ENCODE data around the gene SIGLEC14.

SIGLEC14 gene

DNA sequence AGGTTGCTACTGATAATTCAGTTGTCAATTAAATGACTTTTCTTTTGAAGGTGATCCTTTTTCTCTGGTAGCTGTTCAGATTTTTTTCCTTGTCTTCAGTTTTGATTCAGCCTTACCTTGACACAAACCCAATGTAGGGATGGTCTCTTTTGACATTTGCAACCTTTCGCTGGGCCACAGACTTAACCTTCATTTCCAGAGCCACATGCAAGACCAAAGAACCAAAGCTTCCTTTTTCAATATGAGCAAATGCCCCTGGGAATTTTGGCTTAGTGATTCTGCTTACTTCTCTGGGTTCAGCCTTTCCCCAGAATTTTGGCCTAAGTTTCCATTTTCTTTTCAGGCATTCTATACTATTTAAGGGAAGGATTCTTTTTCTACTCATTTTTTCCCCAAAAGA is 36.0 kb downstream of the SIGLEC14 start:
- no peak for DNase-seq

DNA sequence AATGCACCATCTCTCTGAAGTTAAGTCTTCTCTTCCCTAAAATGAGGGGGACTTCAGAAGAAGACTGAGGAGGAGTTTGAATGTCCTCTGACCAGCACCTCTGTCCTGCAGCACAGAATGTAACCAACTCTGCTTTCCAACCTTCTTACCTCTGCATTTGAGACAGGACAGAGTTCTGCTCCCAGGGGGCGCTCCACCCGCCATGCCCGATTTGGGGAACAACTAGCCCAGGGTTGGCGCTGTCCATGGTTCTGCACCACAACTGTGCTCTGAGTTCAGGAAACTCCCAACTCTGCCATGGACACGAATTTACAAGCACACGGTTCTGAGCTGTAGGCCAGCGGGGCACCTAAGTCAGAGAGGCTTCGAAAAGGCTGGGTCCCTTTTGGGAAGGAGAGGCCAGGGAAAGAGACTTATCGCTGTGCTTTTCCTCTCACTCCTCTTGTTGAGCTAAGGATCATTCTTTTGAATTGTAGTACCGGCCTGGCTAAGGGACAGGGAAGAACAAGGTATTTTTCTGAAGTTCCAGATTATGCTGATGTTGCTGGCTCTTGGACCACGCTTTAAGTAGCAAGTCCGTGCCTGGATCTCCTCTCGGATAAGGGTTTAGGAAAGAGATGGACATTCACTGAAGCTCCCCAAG is 38.6 kb downstream of the SIGLEC14 start:
- DNase-seq, result peak; percentile 79 to 89

DNA sequence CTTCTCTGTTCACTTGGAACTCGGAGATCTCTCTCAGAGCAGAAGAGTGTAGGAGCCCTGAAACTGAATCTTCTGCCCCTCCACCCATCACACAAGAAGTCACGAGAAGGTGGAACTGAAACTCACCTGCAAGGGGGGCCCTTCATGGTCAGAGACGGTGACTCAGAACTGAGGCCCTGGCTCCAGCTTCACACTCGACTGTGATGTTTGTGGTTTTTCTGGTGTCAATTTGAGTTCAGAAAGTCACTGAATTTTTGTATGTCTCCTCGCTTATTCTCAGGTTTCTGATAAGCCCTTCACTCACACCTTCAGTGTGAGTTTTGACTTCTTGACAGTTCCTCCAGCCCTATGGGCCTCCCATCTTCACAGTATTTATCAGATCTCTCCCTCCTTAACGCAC is 39.5 kb downstream of the SIGLEC14 start:
- DNase-seq, result no peak

DNA sequence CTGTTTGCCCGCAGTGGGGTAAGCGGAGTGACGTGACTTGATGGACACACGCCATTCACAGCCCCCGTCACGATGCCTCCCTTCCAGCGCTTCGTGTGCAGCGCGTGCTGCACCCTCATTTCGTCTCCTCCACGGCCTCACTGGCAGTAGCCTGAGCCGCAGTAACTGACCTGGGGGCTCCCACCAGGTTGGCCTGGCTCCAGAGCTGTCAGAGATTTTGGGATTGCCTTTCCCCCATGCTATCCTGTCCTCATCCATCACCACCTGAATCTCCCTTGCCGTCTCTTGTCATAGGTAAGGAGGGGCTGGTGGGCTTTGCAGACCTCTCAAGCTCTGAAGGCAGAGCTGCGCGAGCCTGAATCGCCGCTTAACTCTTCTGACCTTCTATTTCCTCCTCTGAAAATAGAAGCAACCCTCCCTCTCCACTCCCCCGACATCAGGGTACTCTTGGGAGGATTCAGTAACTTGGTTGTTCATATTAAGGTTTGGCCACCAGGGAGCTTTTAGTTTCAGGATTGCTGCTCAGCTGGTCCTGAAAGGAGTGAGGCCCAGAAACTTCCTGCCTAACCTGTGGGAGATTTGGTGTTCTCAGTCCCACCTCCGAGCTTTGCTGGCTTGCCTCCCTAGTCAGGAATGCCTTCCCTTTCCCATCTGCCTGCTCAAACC is 44.3 kb downstream of the SIGLEC14 start:
- DNase-seq, result no peak

- DNase-seq, result no peak
These were observed 45.6 kb downstream of the SIGLEC14 start for GRCh38 chr19:51600940-51601580.

DNA sequence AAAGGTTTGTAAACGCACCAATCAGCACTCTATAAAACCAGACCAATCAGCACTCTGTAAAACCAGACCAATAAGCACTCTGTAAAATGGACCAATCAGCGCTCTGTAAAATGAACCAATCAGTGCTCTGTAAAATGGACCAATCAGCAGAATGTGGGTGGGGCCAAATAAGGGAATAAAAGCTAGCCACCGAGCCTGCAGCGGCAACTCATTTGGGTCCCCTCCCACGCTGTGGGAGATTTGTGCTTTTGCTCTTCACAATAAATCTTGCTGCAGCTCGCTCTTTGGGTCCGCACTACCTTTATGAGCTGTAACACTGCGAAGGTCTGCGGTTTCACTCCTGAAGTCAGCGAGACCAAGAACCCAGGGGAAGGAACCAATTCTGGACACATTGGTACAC is 47.5 kb downstream of the SIGLEC14 start:
- no peak for DNase-seq

GRCh38 chr19:51598159-51598915 is 48.3 kb downstream of the SIGLEC14 start:
- no peak for DNase-seq

DNA sequence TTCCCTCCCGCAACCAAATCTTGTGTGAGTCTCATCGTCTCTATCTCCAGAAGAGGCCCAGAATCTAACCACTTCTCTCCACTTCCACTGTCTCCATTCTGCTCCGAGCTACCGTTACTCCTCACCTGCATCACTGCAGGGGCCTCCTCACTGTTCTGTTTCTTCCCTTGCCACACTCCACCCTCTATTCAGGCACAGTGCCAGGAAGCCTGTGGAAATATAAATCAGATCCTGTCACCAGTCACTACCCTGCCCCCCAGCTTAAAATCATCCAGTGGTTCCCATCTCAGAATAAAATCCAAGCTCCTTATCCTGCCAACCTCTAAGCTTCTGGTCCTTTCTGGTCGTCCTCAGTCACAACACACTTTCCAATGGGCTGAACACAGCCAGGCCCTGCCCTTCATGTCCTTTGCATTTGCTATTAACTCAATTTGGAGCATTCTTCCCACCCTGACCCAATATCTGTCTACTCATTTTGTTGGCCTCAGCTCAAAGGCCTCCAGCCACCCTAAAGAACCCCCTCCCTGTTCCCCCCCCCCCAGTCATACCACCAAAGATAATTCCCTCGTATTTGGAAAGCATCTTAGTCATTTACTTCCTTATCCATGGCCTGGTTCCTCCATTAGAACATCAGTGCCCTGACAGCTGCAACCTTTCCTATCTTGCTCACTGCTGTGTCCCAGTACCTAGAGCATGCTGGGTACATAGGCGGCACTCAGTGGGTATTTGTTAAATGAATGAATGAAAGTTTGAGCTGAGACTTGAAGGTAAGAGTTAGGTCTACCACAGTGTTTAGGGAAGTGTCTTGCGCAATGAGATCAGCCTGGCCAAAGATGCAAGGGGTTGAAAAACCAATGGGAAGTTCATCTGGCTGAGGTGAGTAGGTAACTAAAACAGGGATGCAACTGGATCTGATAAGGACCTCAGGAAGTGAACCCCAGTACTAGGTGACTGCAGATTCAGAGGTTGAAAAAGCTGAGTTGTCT is 51.1 kb downstream of the SIGLEC14 start:
- no peak for DNase-seq

- DNase-seq, result no peak
These were observed 51.9 kb downstream of the SIGLEC14 start for GRCh38 chr19:51594774-51595109.

DNA sequence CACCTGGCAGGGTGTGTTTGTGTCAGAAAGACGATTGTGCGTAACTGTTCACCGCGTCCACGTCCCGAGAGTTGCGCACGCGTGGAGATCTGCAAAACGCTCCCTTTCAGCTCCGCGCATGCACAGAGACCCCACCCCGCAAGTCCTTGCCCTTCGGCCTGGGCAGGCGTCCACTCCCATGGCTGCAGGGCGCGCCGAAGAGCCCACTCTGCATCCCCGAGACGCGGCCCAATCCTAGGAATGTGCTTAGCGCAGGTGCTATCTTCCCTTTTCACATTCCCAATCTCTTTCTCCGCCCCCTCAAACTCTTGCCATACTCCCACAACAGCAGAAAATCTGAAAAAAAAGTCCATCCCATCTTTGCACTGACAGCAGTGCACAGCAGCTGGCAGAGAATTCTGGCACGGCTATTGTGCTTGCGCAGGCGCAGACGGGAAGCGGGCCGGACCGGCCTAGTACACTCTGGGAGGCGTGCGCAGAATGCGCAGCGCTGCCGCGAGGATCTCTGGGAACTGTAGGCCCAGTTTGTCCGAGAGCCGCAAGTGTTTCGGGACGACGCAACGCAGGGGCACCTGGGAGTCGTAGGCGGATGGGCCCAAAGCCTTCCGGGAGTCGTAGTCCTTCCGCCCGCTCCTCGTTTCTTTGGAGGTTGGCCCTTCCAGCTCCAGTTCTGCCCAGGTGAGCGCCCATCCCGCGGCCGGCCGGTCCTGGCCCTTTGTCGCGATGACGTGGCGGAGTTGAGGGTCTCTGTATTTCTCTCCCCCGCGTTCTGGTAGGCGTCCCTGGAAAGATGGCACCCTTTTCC is 52.5 kb downstream of the SIGLEC14 start:
- peak; percentile 95 to 97 for DNase-seq

GRCh38 chr19:51593138-51593890 is 53.3 kb downstream of the SIGLEC14 start:
- DNase-seq, result no peak

Measured in Kasumi-1 (cell line).